ELR (cell line): Measurements from ENCODE around the gene PRDX4.
A peak's percentile ranks its signal among the peaks of the same experiment; 100 is the strongest.
"Not testable (repeated sequence)": the region's sequence is repeated elsewhere in the genome, so short reads cannot be mapped to it uniquely, and the experiment has no call there.

Experiments used
- DNase-seq: peaks from one replicate; pipeline ENCODE4 v3.0.0-alpha.2; 2015; ENCODE audit warnings: low read depth

PRDX4 gene

GRCh38 chrX:23673108-23673507, 5.8 kb downstream of the PRDX4 start:
- DNase-seq = no peak

GRCh38 chrX:23676486-23676885, 9.2 kb downstream of the PRDX4 start:
- DNase-seq = not testable (repeated sequence)

DNA sequence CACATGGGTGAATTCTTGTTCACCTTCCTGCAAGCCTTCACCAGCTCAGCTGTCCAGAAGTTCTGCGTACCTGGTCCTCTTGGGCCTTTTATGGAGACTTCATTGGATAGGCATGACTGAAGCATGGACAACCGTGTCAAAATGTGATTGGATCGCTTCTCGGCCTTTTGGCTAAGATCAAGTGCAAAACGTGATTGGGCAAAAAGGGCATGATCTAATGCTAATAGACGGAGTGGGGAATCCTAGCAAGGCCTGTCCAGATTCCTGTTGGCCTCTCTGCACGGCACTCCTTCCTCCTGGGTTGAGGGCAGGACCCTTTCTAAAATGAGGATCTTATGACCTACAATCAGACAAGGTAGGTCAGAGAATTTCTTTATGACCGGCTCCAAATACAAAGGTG, 24.9 kb downstream of the PRDX4 start:
- no peak for DNase-seq

GRCh38 chrX:23694606-23695005, 27.3 kb downstream of the PRDX4 start:
- peak; percentile 69 for DNase-seq

DNA sequence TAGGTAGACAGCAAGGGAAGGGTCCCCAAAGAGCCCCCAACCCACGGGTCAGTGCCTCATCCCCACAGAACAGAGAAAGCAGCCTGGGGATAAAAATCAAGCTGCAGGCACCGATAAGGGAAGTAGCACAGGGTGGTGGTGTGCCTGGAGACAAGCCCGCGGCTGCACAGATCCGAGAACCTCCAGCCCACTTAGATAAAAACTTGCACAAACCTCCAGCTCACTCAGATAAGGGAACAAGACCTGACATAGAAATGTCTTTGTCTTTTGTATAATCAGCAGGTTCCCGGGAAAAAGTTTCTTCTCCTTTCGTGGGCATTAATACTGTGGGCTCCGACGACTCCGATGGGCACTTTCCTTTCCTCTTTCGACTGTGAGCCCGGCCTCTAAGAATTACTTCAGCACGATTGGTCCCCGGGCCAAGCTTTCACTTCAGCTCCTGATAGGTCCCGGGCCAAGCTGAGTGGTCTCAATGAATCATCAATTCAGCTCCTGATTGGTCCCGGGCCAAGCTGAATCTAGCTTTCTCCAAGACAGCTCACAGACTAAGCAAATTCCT, 32.4 kb downstream of the PRDX4 start:
- peak; percentile 6 for DNase-seq

DNA sequence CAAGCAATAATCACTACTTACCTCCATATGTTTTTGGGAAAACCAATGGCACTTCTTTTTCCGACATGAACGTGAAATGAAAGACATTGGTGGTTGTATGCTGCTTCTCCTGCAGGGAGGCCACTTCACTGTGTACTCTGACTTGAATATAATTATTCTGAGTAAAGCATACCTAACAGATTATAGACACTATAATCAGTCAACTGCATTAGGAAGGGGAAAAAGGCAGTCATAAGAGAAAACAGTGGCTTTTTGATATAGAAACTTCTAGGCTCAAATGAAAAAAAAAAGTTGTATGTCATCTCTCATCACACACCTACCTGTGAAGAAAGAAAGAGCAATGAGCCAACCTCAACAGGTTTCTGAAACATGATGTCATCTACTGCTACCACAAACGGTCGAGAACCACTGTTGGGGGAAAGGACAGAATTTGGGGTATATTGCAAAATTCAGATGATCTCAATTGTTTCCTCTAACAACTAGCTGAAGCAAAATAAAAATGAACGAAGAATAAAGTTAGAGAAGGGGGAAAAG, 37.4 kb downstream of the PRDX4 start:
- no peak for DNase-seq

DNA sequence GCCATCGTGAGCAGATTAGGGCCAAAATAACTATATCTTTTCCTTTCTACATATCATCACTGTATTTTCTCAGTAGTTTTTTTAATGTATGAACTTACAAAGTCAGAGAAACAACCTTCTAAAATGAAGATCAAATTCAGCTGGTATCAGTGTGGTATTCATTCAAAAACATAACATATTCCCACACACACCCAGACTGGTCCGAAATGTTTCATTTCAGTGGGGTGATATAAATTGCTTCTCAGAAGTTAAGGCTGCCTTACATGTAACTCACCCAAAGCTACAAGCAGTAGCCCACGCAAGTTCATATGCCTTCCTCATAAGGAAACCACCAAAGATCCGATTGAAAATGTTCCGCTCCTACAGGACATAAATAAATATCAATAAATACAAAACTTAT, 37.9 kb downstream of the PRDX4 start:
- no peak for DNase-seq

- DNase-seq = no peak
Observed at GRCh38 chrX:23720117-23720677, 52.9 kb downstream of the PRDX4 start.

- no peak for DNase-seq
Observed at GRCh38 chrX:23726191-23726590, 58.9 kb downstream of the PRDX4 start.

DNA sequence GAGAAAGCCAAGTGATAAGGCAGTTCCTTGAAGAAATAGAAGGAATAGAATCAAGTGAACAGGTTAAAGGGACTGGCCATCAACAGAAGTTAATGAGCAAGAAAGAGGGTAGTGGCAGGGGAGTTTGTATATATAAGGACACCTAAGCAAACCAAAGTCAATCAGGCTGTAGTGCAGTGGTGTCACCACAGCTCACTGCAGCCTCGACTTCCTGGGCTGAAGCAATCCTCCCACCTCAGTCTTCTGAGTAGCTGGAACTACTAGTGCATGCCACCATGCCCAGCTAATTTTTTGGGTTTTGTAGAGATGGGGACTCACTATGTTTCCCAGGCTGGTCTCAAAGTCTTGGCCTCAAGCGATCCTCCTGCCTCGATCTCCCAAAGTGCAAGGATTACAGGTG, 59.9 kb downstream of the PRDX4 start:
- DNase-seq = no peak

DNA sequence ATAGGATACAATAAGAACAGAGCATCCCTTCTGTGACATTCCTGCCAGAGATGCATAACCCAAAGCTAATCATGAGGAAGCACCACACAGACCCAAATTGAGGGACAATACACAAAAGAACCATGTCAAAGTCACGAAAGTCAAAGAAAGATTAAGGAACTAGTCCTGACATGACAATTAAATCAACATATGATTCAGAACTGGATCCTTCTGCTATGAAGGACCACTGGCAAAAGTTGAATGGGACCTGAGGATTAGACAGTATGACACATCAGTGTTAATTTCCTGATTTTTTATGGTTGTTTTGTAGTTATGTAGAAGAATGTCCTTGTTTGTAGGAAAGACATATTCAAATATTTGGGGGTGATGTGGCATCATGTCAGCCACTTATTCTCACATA, 61.9 kb downstream of the PRDX4 start:
- DNase-seq = no peak

DNA sequence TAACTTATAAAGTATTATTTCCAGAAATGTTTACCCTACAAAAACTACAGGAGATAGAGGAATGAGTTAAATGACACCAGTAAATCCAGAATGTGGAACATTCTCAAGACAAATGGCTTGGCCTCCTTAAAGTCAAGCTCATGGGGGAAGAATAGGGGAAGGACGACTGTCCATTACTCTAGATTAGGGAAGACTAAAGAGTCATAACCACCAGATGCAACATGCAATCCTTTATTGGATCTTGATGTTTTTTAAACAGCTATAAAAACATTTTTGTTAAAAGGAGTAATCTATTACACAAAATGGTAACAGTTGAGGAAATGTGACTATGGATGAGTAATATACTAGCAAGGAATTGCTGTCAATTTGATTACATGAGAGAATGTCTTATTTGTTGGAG, 64.7 kb downstream of the PRDX4 start:
- DNase-seq = no peak

DNA sequence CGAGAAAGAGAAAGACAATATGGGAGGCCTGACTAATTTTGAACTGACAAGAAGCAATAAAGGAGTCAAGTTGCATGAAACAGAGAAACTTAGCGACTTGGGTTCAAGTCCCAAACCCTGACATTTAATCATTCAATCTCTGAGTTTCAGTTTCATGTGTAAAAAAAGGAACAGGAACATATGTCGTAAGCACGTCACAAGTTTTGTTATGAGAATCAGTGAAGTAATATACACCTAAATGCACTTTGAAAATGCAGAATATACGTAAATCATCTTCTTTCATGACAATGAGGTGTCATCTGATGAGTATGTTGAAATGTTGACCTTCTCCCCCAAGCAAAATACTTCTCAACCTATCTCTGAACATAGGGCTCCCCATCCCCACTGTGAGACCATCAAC, 65.4 kb downstream of the PRDX4 start:
- no peak for DNase-seq
